Panc1 (cell line): ENCODE data around the gene WDR86. TPM values are rescaled to one million over a fixed set of nuclear protein-coding genes. Genes with fewer than 3 reads are reported as not detected.

ENCODE experiments used
- ATAC-seq: fragments of 200-7000 bp; cut with Tn5 transposase; 2 replicates; pipeline ENCODE4 v1.9.1; 2020; ENCODE audit warnings: mild to moderate bottlenecking, moderate library complexity
- BruUV-seq: library from RNA; stranded (reverse); fragments of 400-500 nt; replicated peaks from 2 replicates; lab custom pipeline; 2021; lab: Mats Ljungman, UMichigan
- CTCF ChIA-PET: fragments of 300-600 bp; sonication (Branson Sonifier 250); formaldehyde crosslinking; loops from one replicate; lab custom pipeline; 2022; ENCODE audit warnings: antibody characterized with exemption; lab: Charles Lee
- POLR2A ChIA-PET: fragments of 300-600 bp; sonication (Branson Sonifier 250); formaldehyde crosslinking; loops from one replicate; lab custom pipeline; 2022; ENCODE audit warnings: antibody characterized with exemption; lab: Charles Lee
- DNase-seq: peaks from one replicate; pipeline ENCODE4 v3.0.0-alpha.2; 2010; ENCODE audit warnings: low read depth, low spot score
- H3K27ac ChIP-seq: 2 replicates; pipeline ENCODE4 v1.5.1; 2011; ENCODE audit warnings: mild to moderate bottlenecking, low read length, inconsistent platforms
- H3K27me3 ChIP-seq: fragments of 200-500 bp; sonication (Bioruptor generic); 2 replicates; pipeline ENCODE4 v1.6.0; 2014; ENCODE audit warnings: low read length, inconsistent platforms; ENCODE audit not compliant: control insufficient read depth, insufficient read depth
- H3K36me3 ChIP-seq: fragments of 200-500 bp; sonication (Bioruptor generic); 2 replicates; pipeline ENCODE4 v1.5.1; 2014; ENCODE audit warnings: inconsistent platforms, mild to moderate bottlenecking, low read length, moderate library complexity; ENCODE audit not compliant: control insufficient read depth, insufficient read depth
- H3K4me1 ChIP-seq: 2 replicates; pipeline ENCODE4 v1.5.1; 2011; ENCODE audit warnings: inconsistent platforms, mild to moderate bottlenecking, low read length, moderate library complexity; ENCODE audit not compliant: control insufficient read depth, insufficient read depth
- H3K4me3 ChIP-seq, 2 experiments: 2 replicates each; pipeline ENCODE4 v1.5.1; 2011 to 2012; ENCODE audit warnings: low read depth in 2 of 2, low read length in 2 of 2, mild to moderate bottlenecking in 2 of 2, inconsistent platforms in 1 of 2, moderate library complexity in 1 of 2
- H3K9me3 ChIP-seq: fragments of 200-500 bp; sonication (Bioruptor generic); 2 replicates; pipeline ENCODE4 v1.5.1; 2014; ENCODE audit warnings: low read depth, mild to moderate bottlenecking, inconsistent platforms, low read length, moderate library complexity; ENCODE audit not compliant: control insufficient read depth, insufficient read depth
- CTCF ChIP-seq: fragments of 450-650 bp; IDR thresholded peaks from 2 replicates; pipeline ENCODE4 v1.5.1; 2017; ENCODE audit warnings: mild to moderate bottlenecking
- POLR2AphosphoS5 ChIP-seq: IDR thresholded peaks from 2 replicates; pipeline ENCODE4 v1.6.1; 2012; ENCODE audit warnings: mild to moderate bottlenecking, low read depth, low read length, moderate library complexity
- SIN3A ChIP-seq: IDR thresholded peaks from 2 replicates; pipeline ENCODE4 v1.6.1; 2012; ENCODE audit warnings: low read depth, mild to moderate bottlenecking, low read length, moderate library complexity, borderline replicate concordance; ENCODE audit not compliant: insufficient read depth
- TCF7L2 ChIP-seq: IDR thresholded peaks from 2 replicates; pipeline ENCODE4 v1.6.1; 2011; ENCODE audit warnings: mild to moderate bottlenecking, low read depth, low read length, inconsistent platforms
- in situ Hi-C: cut with HindIII; loops from 2 replicates; pipeline ENCODE4 v1.10.0; 2016; ENCODE audit warnings: low sequenced_read_pairs, low pct_unique_long_range_greater_than_20kb
- intact Hi-C: fragments of 100-400 bp; cut with micrococcal nuclease; formaldehyde crosslinking; loops from one replicate; pipeline ENCODE4 v1.10.0; 2022; ENCODE audit not compliant: unreplicated experiment
- total RNA-seq: library from RNA; stranded (reverse); gene quantifications from one replicate; pipeline ENCODE4 v1.2.1, GENCODE V29; 2021; ENCODE audit not compliant: unreplicated experiment
- TF ChIP-seq, protein P1 (sequence below), 2 experiments: IDR thresholded peaks; 2 replicates each; pipeline ENCODE4 v1.6.1; 2011 to 2012; ENCODE audit warnings: low read depth in 2 of 2, control low read depth in 1 of 2, low read length in 1 of 2, mild to moderate bottlenecking in 1 of 2, moderate library complexity in 1 of 2; ENCODE audit not compliant: insufficient read depth in 1 of 2

The WDR86 gene
- total RNA-seq, 1 experiment from 2014 or later, result 0.72 TPM

GRCh38 chr7:151416941-151417315 is 7.1 kb upstream of the WDR86 start:
- ATAC-seq, result 0 out of 2 replicates have a peak, but pooled peaks have one; percentile 33
- H3K9me3 ChIP-seq, result 0 out of 2 replicates have a peak, but pooled peaks cover 3% of the 10 kb centered on the region
- H3K27me3 ChIP-seq, result no peaks in the 10 kb centered on the region
- no peaks in the 10 kb centered on the region for H3K36me3 ChIP-seq
- BruUV-seq, result no TSS peak
- CTCF ChIA-PET, result no interaction called here
- H3K27ac ChIP-seq, result 0 out of 2 replicates have a peak overlapping the region, but pooled peaks have one; percentile 10
- H3K4me3 ChIP-seq, result no peak overlapping the region
- in situ Hi-C loops (no loop called here), intact Hi-C loops (no loop called here)
- no peaks in the 10 kb centered on the region for H3K4me1 ChIP-seq
- no peak for DNase-seq
- POLR2A ChIA-PET, result no interaction called here
- TF ChIP-seq TCF7L2 (no peak), SIN3A (no peak), CTCF (no peak)

- TF ChIP-seq CTCF, result no peak
- TF ChIP-seq POLR2AphosphoS5, result no peak
- TF ChIP-seq, protein P1, sequence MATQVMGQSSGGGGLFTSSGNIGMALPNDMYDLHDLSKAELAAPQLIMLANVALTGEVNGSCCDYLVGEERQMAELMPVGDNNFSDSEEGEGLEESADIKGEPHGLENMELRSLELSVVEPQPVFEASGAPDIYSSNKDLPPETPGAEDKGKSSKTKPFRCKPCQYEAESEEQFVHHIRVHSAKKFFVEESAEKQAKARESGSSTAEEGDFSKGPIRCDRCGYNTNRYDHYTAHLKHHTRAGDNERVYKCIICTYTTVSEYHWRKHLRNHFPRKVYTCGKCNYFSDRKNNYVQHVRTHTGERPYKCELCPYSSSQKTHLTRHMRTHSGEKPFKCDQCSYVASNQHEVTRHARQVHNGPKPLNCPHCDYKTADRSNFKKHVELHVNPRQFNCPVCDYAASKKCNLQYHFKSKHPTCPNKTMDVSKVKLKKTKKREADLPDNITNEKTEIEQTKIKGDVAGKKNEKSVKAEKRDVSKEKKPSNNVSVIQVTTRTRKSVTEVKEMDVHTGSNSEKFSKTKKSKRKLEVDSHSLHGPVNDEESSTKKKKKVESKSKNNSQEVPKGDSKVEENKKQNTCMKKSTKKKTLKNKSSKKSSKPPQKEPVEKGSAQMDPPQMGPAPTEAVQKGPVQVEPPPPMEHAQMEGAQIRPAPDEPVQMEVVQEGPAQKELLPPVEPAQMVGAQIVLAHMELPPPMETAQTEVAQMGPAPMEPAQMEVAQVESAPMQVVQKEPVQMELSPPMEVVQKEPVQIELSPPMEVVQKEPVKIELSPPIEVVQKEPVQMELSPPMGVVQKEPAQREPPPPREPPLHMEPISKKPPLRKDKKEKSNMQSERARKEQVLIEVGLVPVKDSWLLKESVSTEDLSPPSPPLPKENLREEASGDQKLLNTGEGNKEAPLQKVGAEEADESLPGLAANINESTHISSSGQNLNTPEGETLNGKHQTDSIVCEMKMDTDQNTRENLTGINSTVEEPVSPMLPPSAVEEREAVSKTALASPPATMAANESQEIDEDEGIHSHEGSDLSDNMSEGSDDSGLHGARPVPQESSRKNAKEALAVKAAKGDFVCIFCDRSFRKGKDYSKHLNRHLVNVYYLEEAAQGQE (IDR thresholded peaks at IDR 0.05; ENCODE audit: insufficient read depth in 1 of 2, low read depth in 2 of 2, low read length in 1 of 2), result no peak
- TF ChIP-seq TCF7L2, result no peak
- TF ChIP-seq SIN3A, result no peak
- no peak overlapping the region for H3K4me3 ChIP-seq
- intact Hi-C loops (no loop called here), in situ Hi-C loops (no loop called here)
- no peak for ATAC-seq
- no peak overlapping the region for H3K27ac ChIP-seq
- 0 out of 2 replicates have a peak, but pooled peaks cover 3% of the 10 kb centered on the region for H3K9me3 ChIP-seq
- no peaks in the 10 kb centered on the region for H3K27me3 ChIP-seq
- no peaks in the 10 kb centered on the region for H3K36me3 ChIP-seq
- DNase-seq, result no peak
- no TSS peak for BruUV-seq
- ChIA-PET POLR2A (no interaction called here), CTCF (no interaction called here)
- H3K4me1 ChIP-seq, result no peaks in the 10 kb centered on the region
Observed at GRCh38 chr7:151416112-151416940, 6.5 kb upstream of the WDR86 start.
